Mucosa of rectum (tissue), 2 donors: ENCODE measurements around the gene TENT4B.
"Not testable (repeated sequence)": the region's sequence is repeated elsewhere in the genome, so short reads cannot be mapped to it uniquely, and the experiment has no call there.

Experiments
- H3K27ac ChIP-seq, 2 donors: one replicate each; pipeline ENCODE4 v1.7.0; 2013; ENCODE audit warnings: inconsistent platforms in 2 of 2, low read depth in 2 of 2, low read length in 2 of 2
- H3K27me3 ChIP-seq, 2 donors: one replicate each; pipeline ENCODE4 v1.7.0; 2013; ENCODE audit warnings: low read length in 2 of 2; ENCODE audit not compliant: control insufficient read depth in 2 of 2, insufficient read depth in 2 of 2
- H3K36me3 ChIP-seq, 2 donors: one replicate each; pipeline ENCODE4 v1.7.0; 2013; ENCODE audit warnings: low read length in 2 of 2; ENCODE audit not compliant: control insufficient read depth in 2 of 2, insufficient read depth in 2 of 2
- H3K4me1 ChIP-seq, 2 donors: one replicate each; pipeline ENCODE4 v1.7.0; 2013; ENCODE audit warnings: low read length in 2 of 2, mild to moderate bottlenecking in 1 of 2; ENCODE audit not compliant: control insufficient read depth in 2 of 2, insufficient read depth in 2 of 2
- H3K4me3 ChIP-seq, 2 donors: one replicate each; pipeline ENCODE4 v1.7.0; 2013; ENCODE audit warnings: low read length in 2 of 2
- H3K9ac ChIP-seq, 2 donors: one replicate each; pipeline ENCODE4 v1.7.0; 2013; ENCODE audit warnings: low read length in 2 of 2, low read depth in 1 of 2, mild to moderate bottlenecking in 1 of 2
- H3K9me3 ChIP-seq, 2 donors: one replicate each; pipeline ENCODE4 v1.7.0; 2013; ENCODE audit warnings: low read length in 2 of 2; ENCODE audit not compliant: control insufficient read depth in 2 of 2
- donor health status: healthy.
- donor health status: Normal muscosa, but diverticular disease.

The TENT4B gene

GRCh38 chr16:50228364-50228868 lies 75.3 kb downstream of the TENT4B start:
- Histone ChIP-seq H3K9ac (no peak overlapping the region), H3K27me3 (no peaks in the 10 kb centered on the region), H3K36me3 (peaks cover 36 to 37% of the 10 kb centered on the region in 2 donors), H3K9me3 (no peaks in the 10 kb centered on the region), H3K27ac (no peak overlapping the region), H3K4me1 (no peaks in the 10 kb centered on the region), H3K4me3 (no peak overlapping the region)

- peaks cover 30 to 31% of the 10 kb centered on the region in 2 donors for H3K36me3 ChIP-seq
Observed at GRCh38 chr16:50229149-50229726, 76.1 kb downstream of the TENT4B start.

DNA sequence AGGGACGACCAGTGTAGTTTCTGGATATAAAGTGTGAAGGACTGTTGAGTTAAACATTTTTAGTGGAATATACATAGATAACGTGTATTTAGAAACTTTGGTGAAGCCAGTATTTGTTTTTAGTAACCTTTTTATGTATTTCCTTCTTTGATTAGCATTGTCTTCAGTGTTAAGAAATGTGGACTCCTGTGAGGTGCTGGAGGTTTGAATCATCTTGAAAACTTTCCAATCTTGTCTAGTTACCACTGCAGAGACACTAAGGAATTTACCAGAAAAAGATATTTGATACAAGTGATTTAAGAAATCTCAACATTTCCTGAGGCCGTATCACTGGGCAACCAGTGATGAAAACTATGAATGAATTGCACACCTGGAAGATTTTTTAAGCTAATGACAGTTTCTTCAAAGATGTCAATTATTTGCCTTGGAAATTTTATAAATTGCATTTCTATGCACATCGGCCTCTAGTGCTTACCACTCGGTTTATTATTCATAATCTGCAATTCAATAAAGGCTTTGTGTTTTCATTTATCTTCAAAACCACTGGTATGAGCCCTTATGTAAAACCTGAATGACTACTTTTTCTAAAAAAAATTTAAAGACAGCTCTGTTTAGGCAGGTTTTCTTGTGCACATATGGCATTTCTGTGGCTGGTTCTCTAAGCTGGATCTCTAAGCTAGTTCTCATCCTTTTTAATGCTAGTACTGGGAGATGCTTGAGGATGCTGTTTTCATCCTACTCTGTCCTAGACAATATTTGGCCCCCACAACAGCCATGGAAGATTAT lies 81.9 kb downstream of the TENT4B start:
- Histone ChIP-seq H3K4me1 (no peaks in the 10 kb centered on the region), H3K4me3 (no peak overlapping the region), H3K9ac (no peak overlapping the region), H3K27ac (no peak overlapping the region), H3K27me3 (no peaks in the 10 kb centered on the region), H3K9me3 (no peaks in the 10 kb centered on the region), H3K36me3 (no peaks in the 10 kb centered on the region)

More at GRCh38 chr16:50229149-50229726, 76.1 kb downstream of the TENT4B start:
- no peaks in the 10 kb centered on the region for H3K27me3 ChIP-seq
- H3K4me1 ChIP-seq = no peaks in the 10 kb centered on the region
- no peak overlapping the region for H3K4me3 ChIP-seq
- H3K9ac ChIP-seq = no peak overlapping the region
- no peaks in the 10 kb centered on the region for H3K9me3 ChIP-seq
- H3K27ac ChIP-seq = no peak overlapping the region

- Histone ChIP-seq H3K4me3 (no peak overlapping the region), H3K4me1 (no peaks in the 10 kb centered on the region), H3K36me3 (no peaks in the 10 kb centered on the region), H3K27ac (no peak overlapping the region), H3K27me3 (no peaks in the 10 kb centered on the region), H3K9ac (no peak overlapping the region), H3K9me3 (no peaks in the 10 kb centered on the region)
Observed at GRCh38 chr16:50235581-50235980, 82.5 kb downstream of the TENT4B start.

GRCh38 chr16:50238314-50238713 lies 85.2 kb downstream of the TENT4B start:
- H3K9ac ChIP-seq = no peak overlapping the region
- no peaks in the 10 kb centered on the region for H3K36me3 ChIP-seq
- no peaks in the 10 kb centered on the region for H3K9me3 ChIP-seq
- H3K27me3 ChIP-seq = no peaks in the 10 kb centered on the region
- no peak overlapping the region for H3K4me3 ChIP-seq
- no peak overlapping the region for H3K27ac ChIP-seq
- H3K4me1 ChIP-seq = peaks cover 0 to 3% of the 10 kb centered on the region in 2 donors

- no peaks in the 10 kb centered on the region for H3K36me3 ChIP-seq
Observed at GRCh38 chr16:50238868-50239301, 85.8 kb downstream of the TENT4B start.

DNA sequence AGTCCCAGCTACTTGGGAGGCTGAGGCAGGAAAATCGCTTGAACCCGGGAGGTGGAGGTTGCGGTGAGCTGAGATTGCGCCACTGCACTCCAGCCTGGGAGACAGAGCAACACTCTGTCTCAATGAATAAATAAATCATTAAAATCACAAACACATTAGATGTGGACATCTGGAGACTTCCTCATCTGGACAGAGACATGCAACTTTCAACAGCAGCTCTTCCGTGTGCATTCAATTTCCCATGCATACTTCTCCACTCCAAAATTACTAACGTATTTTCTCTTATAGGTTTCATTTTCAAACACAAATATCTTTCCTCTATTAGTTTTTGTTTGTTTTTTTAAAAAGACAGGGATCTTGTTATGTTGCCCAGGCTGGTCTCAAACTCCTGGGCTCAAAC lies 89.9 kb downstream of the TENT4B start:
- H3K27ac ChIP-seq, H3K27me3 ChIP-seq, H3K4me3 ChIP-seq, H3K9ac ChIP-seq, H3K36me3 ChIP-seq, H3K9me3 ChIP-seq: not testable (repeated sequence)
- H3K4me1 ChIP-seq = peaks cover 16 to 17% of the 10 kb centered on the region in 2 donors

More at GRCh38 chr16:50238868-50239301, 85.8 kb downstream of the TENT4B start:
- no peaks in the 10 kb centered on the region for H3K27me3 ChIP-seq
- no peak overlapping the region for H3K9ac ChIP-seq
- no peak overlapping the region for H3K4me3 ChIP-seq
- no peak overlapping the region for H3K27ac ChIP-seq
- H3K4me1 ChIP-seq = peaks cover 0 to 3% of the 10 kb centered on the region in 2 donors
- H3K9me3 ChIP-seq = no peaks in the 10 kb centered on the region

DNA sequence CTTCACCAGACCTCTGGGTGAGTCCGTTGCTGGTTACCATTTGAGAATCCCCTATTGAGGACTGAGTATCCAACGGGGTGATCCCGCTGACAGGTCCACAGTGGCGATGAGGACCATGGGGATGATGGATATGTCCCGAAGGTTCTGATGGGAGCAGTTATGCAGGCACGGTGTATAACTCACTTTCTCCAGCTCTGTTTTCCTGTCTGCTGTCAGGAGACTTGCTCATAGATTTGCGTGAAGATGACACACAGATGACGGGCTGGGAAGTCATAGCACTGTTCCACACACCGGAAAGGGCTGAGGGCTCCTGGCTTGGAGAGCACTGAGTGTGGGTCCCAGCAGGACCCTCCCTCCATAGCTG lies 91.0 kb downstream of the TENT4B start:
- H3K4me1 ChIP-seq = peaks cover 16 to 17% of the 10 kb centered on the region in 2 donors
- H3K9me3 ChIP-seq = no peaks in the 10 kb centered on the region
- H3K4me3 ChIP-seq = no peak overlapping the region
- H3K9ac ChIP-seq = no peak overlapping the region
- H3K36me3 ChIP-seq = no peaks in the 10 kb centered on the region
- no peak overlapping the region for H3K27ac ChIP-seq
- peaks cover 0 to 2% of the 10 kb centered on the region in 2 donors for H3K27me3 ChIP-seq

DNA sequence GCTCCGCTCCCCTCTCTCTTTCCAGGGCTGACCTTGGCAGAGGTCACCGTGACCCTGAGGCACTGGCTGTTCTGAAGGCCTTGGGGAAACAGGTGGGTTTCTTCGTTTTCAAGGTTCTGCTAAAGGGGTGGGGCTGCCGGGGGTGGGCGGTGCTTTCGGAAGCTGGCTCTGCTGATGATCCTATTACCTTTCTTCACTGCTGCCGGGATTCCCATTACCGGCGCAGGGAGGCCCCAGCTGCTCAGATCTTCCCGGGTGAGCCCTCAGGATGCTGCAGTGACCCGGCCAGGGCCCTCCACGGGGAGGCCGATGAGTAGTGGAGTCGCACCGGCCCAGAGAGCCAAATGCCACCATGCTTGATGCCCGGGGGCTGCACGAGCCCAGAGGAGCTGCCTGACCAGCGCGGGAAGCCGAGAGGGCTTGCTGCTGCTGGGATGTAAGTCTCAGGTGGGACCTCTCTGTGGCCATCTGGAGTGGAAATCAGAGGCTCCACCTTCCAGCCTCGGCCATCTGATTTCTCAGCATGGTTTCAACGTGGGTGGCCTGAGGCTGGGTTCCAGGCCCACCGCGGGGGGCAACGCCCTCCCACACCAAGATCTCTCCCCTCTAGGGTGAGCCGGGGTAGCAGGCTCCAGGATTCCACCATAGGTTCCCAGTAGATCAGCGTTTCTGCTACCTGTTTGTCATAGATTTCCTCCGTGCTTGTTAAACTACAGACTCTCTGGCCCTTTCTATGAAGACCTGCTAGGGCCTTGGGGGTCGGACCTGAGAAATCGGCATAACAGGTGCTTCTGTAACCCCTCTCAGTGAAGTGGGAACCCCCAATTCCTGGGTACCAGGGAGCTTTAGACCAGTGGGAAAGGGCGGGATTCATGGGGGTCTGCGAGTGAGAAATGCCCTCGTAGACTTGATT lies 91.7 kb downstream of the TENT4B start:
- peaks cover 0 to 2% of the 10 kb centered on the region in 2 donors for H3K27me3 ChIP-seq
- no peaks in the 10 kb centered on the region for H3K36me3 ChIP-seq
- peaks cover 17 to 21% of the 10 kb centered on the region in 2 donors for H3K4me1 ChIP-seq
- H3K9me3 ChIP-seq = no peaks in the 10 kb centered on the region
- peak overlapping the region in 1 of 2 donors; percentile 20 for H3K27ac ChIP-seq
- peak overlapping the region; percentile 56 to 67 for H3K9ac ChIP-seq
- H3K4me3 ChIP-seq = peak overlapping the region; percentile 55 to 58
